NCI-H1694 (cell line): ENCODE data around the gene TGFBR3.
A peak's percentile ranks its signal among the peaks of the same experiment; 100 is the strongest.
"Not testable (repeated sequence)": the region's sequence is repeated elsewhere in the genome, so short reads cannot be mapped to it uniquely, and the experiment has no call there.

Experiments
- DNase-seq: peaks from one replicate; lab custom pipeline; 2025; lab: John Stamatoyannopoulos, UW

TGFBR3 gene

GRCh38 chr1:91682882-91683597 lies 202.9 kb downstream of the TGFBR3 start:
- no peak for DNase-seq

GRCh38 chr1:91680556-91681155 lies 205.3 kb downstream of the TGFBR3 start:
- peak; percentile 56 for DNase-seq

- DNase-seq: no peak
These were observed 206.5 kb downstream of the TGFBR3 start for GRCh38 chr1:91679446-91679845.

DNA sequence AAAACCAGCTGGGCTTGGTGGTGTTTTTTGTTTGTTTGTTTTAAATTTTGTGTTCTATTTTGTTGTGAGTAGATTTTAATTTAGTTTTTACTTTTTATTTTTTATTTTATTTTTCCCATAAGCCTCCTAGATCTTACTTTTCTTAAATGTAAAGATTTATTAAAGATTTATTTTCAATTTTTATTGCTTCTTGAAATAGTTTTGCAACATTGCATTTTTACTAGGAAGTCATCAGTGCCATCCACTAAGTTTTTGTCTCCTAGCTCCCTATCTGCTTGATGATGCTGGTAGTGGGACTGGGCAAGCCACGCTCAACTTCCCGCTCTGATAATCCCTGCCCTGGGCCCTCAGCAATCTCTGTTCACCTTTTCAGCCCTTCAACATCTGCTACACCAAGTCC lies 209.9 kb downstream of the TGFBR3 start:
- no peak for DNase-seq

- DNase-seq: no peak
These were observed 211.8 kb downstream of the TGFBR3 start for GRCh38 chr1:91674107-91674506.

- DNase-seq: no peak
These were observed 212.3 kb downstream of the TGFBR3 start for GRCh38 chr1:91673613-91674012.

DNA sequence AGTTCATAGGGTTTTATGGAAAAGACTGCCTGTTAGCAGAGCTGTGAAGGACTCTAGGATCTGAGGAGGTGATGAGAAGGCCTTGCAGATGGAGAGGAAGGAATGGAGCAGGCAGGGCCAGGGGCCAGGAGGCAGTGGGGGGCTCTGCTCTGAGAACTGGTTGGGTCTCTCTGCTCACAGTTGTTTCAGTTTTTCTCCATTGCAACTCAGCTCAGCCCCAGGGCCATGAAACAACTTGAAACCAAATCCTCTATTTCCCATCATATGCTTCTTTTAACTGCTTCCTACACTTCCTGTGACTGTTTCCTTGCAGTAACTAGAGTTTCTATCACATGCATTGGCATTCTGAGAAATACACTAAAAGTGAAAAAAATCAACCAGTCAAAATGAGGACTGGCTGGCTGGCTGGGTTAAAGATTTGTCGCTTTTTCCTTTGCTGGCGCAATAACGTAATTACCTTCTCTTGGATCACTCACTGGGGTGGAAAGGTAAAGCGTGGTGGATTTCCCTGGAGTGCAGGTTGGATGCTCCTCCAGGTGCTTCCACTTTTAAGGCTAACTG lies 213.3 kb downstream of the TGFBR3 start:
- DNase-seq: no peak

- DNase-seq: no peak
These were observed 215.2 kb downstream of the TGFBR3 start for GRCh38 chr1:91670781-91671180.

- no peak for DNase-seq
These were observed 216.2 kb downstream of the TGFBR3 start for GRCh38 chr1:91669584-91670350.

GRCh38 chr1:91666651-91667050 lies 219.3 kb downstream of the TGFBR3 start:
- not testable (repeated sequence) for DNase-seq

DNA sequence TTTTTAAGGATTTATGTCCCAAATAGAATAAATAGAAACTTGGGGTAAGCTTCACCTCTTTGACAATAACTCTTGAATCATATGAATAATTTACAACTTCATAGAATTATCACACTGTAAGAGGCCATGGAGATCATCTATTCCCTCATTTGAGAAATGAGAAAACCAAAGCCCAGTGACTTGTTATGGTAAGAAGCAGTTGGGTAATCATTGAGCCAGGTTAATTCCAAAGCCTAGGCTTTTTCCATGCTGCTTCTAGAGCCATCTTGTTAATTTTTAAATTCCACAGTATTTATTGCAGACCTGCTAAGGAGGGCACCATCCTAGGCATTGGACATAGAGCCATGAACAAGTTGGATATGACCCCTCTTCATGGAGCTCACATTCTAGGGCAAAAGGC lies 224.8 kb downstream of the TGFBR3 start:
- DNase-seq: no peak

DNA sequence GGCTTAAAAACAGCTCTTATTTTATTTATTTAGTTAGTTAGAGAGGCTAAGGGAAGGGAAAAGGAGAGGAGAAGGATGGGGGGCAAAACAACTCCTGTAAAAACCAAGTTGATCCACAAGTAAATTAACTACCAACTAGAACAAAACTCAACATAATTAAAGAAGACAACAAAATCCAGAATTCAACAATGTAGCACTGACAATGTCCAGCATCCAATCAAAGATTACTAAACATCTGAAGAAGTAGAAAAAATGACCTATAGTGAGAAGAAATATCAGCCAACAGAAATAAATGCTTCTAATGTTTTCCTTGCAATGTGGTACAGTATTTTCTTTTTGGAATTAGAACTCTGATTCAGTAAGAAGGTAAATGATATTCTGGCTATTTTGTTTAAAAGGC lies 225.2 kb downstream of the TGFBR3 start:
- no peak for DNase-seq

DNA sequence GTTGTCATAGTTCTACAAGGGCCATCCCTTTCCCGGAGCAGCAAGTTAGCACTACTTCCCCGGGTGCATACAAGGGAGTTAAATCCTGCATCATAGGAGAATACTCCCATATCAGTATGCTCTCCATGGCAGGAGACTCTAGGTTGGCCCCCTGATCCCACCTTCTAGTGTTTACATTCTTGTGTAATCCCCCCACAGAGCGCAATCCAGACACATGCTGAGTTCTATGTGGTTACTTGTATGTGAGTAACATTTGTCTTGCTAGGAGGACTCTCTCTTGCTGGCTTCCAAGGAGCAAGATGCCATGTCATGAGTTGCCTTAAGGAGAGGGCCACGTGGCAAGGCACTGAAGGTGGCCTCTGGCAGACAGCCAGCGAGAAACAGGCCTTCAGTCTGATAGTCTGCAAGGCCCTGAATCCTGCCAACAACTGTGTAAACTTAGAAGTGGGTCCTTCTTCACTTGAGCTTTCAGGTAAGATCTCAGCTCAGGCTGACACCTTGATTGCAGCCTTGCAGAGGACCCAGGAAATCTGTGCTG lies 230.0 kb downstream of the TGFBR3 start:
- DNase-seq: no peak

GRCh38 chr1:91653183-91653582 lies 232.8 kb downstream of the TGFBR3 start:
- DNase-seq: no peak

- peak; percentile 16 for DNase-seq
These were observed 234.3 kb downstream of the TGFBR3 start for GRCh38 chr1:91651661-91652071.

GRCh38 chr1:91651243-91651642 lies 234.7 kb downstream of the TGFBR3 start:
- DNase-seq: no peak

GRCh38 chr1:91650764-91651163 lies 235.2 kb downstream of the TGFBR3 start:
- DNase-seq: peak; percentile 4

DNA sequence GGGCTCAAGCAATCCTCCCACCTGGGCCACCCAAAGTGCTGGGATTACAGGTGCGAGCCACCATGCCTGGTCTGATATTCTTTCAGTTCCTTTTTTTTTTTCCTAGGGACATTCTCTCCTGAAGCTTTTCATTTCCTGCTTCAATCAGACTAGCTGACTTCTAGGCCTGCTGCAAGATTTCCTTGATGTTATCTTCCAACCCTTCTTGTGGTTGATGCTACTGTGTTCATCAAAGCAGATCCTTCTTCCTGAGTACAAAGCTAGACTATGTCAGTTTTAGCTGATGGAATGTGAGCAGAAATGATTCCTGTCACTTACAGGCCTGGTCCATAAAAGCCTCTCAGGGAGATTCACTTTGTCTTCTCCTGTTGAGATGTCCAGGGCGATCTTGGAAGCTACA lies 238.9 kb downstream of the TGFBR3 start:
- DNase-seq: no peak

GRCh38 chr1:91645031-91645430 lies 240.9 kb downstream of the TGFBR3 start:
- no peak for DNase-seq

- DNase-seq: no peak
These were observed 242.5 kb downstream of the TGFBR3 start for GRCh38 chr1:91643431-91643830.

GRCh38 chr1:91640877-91641526 lies 244.9 kb downstream of the TGFBR3 start:
- no peak for DNase-seq

- DNase-seq: no peak
These were observed 248.4 kb downstream of the TGFBR3 start for GRCh38 chr1:91637539-91637994.
